ENCODE measurements around the gene NAPA. TPM values are rescaled to one million over a fixed set of nuclear protein-coding genes. Genes with fewer than 3 reads are reported as not detected.

NAPA gene
- total RNA-seq, 1 experiment from 2014 or later, result 61.3 TPM

DNA sequence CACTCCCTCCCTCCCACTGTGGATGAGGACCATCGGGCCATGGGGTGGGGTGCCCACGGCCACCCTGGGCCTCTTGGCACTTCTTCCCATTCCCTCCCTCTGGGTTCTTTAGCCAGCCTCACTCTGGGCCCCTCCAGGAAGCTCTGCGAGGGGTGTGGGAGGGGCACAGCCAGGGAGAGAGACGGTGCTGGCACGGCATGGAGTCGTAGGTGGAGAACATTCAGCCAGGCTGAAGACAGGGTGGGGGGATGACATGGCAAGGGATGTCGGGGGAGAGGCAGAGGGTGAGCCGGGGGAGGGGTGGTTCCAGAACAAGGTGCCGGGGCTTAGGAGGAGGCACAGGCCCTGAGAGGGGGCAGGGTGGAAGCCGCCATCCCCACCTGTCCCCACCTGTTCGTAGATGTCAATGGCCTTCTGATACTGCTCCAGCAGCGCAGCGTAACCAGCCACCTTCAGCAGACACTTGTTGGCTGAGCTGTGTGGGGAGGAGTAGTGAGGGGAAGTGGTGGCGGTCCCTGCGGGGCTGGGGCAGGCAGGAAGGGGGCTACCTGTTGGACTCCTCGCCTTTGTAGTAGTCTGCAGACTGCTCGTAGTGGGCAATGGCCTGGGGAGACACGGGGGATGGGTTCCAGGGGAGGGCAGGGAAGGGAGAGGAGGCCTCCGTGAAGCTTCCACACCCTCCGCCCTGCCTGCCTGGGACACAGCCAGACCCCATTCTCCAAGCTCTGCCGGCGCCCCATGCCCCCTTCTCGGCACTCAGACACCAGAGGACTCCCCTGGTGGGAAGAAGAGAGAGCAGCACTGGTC is 22.1 kb downstream of the NAPA start (continued):
- TF ChIP-seq, protein P1, sequence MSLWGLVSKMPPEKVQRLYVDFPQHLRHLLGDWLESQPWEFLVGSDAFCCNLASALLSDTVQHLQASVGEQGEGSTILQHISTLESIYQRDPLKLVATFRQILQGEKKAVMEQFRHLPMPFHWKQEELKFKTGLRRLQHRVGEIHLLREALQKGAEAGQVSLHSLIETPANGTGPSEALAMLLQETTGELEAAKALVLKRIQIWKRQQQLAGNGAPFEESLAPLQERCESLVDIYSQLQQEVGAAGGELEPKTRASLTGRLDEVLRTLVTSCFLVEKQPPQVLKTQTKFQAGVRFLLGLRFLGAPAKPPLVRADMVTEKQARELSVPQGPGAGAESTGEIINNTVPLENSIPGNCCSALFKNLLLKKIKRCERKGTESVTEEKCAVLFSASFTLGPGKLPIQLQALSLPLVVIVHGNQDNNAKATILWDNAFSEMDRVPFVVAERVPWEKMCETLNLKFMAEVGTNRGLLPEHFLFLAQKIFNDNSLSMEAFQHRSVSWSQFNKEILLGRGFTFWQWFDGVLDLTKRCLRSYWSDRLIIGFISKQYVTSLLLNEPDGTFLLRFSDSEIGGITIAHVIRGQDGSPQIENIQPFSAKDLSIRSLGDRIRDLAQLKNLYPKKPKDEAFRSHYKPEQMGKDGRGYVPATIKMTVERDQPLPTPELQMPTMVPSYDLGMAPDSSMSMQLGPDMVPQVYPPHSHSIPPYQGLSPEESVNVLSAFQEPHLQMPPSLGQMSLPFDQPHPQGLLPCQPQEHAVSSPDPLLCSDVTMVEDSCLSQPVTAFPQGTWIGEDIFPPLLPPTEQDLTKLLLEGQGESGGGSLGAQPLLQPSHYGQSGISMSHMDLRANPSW (CRISPR knock-in tag; conservative IDR thresholded peaks at IDR 0.05; ENCODE audit: low read depth), result no peak
- TF ChIP-seq MAX (CRISPR knock-in tag; IDR thresholded peaks at IDR 0.05) (no peak), ZNF416 (CRISPR knock-in tag; IDR thresholded peaks at IDR 0.05) (no peak), ZBTB21 (CRISPR knock-in tag; IDR thresholded peaks at IDR 0.05; ENCODE audit: borderline replicate concordance) (no peak), FOXJ3 (CRISPR knock-in tag; IDR thresholded peaks at IDR 0.05; ENCODE audit: borderline replicate concordance) (no peak), FOXP4 (CRISPR knock-in tag; IDR thresholded peaks at IDR 0.05) (no peak)

DNA sequence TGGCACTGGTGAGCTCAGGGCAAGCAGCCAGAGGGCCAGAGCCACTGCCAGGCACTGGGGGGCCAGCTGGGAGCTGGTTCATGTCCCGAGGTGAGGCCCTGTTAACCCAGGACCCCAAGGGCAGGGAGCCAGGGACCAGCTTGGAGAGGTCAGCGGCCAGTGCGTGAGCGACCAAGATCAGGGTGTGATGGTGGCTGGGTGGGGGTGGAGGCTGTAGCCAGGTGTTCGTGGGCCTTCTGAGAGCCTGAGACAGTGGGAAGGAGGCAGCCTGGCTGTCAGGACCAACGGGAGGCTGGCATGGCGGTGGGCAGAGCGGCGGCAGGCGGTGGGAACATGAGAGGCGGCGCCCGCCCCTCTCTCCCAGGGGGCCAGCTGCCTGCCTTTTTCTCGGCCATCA is 22.7 kb downstream of the NAPA start:
- Mint-ChIP-seq H3K27ac (no peak overlapping the region), H3K9me3 (no peaks in the 10 kb centered on the region), H3K4me1 (peaks cover 5% of the 10 kb centered on the region; the same call in 1 of the 2 replicates), H3K4me3 (no peak overlapping the region), H3K36me3 (peaks cover 5% of the 10 kb centered on the region; the same call in 1 of the 2 replicates), H3K27me3 (ENCODE audit: low read depth) (no peaks in the 10 kb centered on the region)
- TF ChIP-seq, protein P2, sequence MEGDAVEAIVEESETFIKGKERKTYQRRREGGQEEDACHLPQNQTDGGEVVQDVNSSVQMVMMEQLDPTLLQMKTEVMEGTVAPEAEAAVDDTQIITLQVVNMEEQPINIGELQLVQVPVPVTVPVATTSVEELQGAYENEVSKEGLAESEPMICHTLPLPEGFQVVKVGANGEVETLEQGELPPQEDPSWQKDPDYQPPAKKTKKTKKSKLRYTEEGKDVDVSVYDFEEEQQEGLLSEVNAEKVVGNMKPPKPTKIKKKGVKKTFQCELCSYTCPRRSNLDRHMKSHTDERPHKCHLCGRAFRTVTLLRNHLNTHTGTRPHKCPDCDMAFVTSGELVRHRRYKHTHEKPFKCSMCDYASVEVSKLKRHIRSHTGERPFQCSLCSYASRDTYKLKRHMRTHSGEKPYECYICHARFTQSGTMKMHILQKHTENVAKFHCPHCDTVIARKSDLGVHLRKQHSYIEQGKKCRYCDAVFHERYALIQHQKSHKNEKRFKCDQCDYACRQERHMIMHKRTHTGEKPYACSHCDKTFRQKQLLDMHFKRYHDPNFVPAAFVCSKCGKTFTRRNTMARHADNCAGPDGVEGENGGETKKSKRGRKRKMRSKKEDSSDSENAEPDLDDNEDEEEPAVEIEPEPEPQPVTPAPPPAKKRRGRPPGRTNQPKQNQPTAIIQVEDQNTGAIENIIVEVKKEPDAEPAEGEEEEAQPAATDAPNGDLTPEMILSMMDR (IDR thresholded peaks at IDR 0.05), result no peak
- TF ChIP-seq NR2C2 (CRISPR knock-in tag; IDR thresholded peaks at IDR 0.05) (no peak), ZNF232 (CRISPR knock-in tag; IDR thresholded peaks at IDR 0.05) (no peak), ZBTB43 (CRISPR knock-in tag; IDR thresholded peaks at IDR 0.05) (no peak), NR3C1 (CRISPR knock-in tag; conservative IDR thresholded peaks at IDR 0.05; ENCODE audit: low read depth) (no peak), HMGA2 (CRISPR knock-in tag; IDR thresholded peaks at IDR 0.05) (no peak), NFYB (CRISPR knock-in tag; conservative IDR thresholded peaks at IDR 0.05; ENCODE audit: low read depth) (no peak)
- ATAC-seq (no peak), DNase-seq (ENCODE audit: low spot score) (no peak)
- ChIA-PET CTCF (interaction anchor here (1.8 to 2.4 kb wide), 2 partner anchors 8 to 55 kb away, joined by 9 to 10 read pairs; partner anchors contain the start of gene KPTN), POLR2A (no interaction called here)
